GM04504 (cell line): ENCODE results near the gene PPFIBP2.

Source experiments
- DNase-seq: peaks from one replicate; pipeline ENCODE4 v3.0.0-alpha.2; 2012; ENCODE audit warnings: low read depth

Gene PPFIBP2

GRCh38 chr11:7527029-7527428 is 13.2 kb downstream of the PPFIBP2 start:
- DNase-seq: no peak

GRCh38 chr11:7528514-7529049 is 14.8 kb downstream of the PPFIBP2 start:
- DNase-seq: no peak

- DNase-seq: no peak
Observed at GRCh38 chr11:7530013-7530640, 16.3 kb downstream of the PPFIBP2 start.

GRCh38 chr11:7531011-7531410 is 17.2 kb downstream of the PPFIBP2 start:
- no peak for DNase-seq

GRCh38 chr11:7532405-7533145 is 18.8 kb downstream of the PPFIBP2 start:
- no peak for DNase-seq

- DNase-seq: no peak
Observed at GRCh38 chr11:7533199-7534041, 19.6 kb downstream of the PPFIBP2 start.

- no peak for DNase-seq
Observed at GRCh38 chr11:7534042-7534378, 20.2 kb downstream of the PPFIBP2 start.

- DNase-seq: no peak
Observed at GRCh38 chr11:7536100-7536499, 22.3 kb downstream of the PPFIBP2 start.

- DNase-seq: no peak
Observed at GRCh38 chr11:7537265-7537664, 23.5 kb downstream of the PPFIBP2 start.

DNA sequence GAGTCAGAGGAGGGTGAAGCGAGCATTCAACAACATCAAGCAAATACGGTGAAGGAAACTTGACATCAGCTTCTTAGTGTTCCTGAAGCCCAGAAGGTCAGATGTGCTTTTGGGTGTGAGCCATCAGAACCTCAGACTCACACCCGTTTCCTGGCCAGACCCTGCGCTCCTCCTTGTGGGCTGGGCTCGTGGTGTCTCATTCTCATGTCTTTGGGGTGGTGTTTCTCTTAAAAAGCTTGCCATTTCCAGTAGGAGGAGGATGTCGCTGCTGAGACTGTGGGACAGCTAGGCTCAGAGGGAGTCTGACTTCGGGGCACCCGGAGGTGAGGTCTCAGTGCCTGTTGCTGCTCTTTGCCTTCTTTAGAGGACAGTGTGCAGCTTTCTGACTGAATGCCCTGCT is 24.2 kb downstream of the PPFIBP2 start:
- no peak for DNase-seq

- no peak for DNase-seq
Observed at GRCh38 chr11:7538466-7539454, 25.0 kb downstream of the PPFIBP2 start.

DNA sequence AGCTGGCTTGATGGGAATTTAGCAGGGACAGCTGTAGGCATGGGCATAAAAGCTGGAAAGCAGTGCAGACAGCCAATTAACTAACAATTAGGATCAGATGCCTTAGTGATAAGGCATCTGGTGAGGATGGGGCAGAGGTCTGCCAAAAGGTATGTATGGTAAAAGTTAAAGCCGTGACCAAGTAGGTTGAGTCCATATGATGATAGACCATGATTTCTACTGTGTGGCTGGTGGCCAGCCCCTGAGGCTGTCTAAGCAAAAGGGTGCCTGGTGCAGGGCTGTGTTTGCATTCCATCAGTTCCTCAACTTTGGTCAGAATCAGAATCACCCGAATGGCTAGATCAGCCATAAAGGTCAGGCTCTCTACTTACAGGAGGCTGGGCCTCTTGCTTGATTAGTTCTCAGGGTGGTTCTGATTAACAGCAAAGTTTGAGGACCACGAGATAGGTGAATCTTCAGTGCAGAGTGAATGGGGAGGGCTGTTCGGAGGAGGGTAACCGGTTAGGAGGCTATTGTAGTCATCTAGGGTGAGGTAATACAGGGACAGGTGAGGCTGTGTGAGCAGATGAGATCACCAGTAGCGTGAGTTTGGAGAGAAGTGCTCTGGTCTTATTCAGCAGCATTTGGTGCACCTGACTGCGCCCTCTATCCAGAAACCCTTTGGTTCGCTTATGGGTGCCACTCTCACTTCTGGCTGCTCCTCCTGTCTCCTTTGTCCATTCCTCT is 27.2 kb downstream of the PPFIBP2 start:
- no peak for DNase-seq

DNA sequence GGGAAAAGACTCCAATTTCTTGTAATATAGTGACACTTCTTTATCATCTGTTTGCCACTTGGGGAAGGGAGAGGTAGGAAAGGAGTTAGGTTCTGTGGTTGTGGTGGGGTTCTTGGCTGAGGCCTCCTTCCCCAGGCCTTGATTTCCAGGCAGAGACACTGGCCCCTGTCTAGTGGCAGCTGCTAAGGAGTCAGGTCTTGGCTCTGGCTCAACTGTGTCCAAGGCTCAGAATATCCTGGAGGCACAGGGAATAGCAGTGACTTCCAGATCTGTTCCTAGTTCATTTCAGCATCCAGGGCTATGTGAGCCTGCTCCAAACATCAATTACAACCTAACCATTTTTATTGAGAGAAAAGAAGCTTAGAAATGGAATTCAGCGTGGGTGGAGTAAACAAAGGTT is 29.5 kb downstream of the PPFIBP2 start:
- no peak for DNase-seq

GRCh38 chr11:7544021-7544420 is 30.2 kb downstream of the PPFIBP2 start:
- DNase-seq: no peak

DNA sequence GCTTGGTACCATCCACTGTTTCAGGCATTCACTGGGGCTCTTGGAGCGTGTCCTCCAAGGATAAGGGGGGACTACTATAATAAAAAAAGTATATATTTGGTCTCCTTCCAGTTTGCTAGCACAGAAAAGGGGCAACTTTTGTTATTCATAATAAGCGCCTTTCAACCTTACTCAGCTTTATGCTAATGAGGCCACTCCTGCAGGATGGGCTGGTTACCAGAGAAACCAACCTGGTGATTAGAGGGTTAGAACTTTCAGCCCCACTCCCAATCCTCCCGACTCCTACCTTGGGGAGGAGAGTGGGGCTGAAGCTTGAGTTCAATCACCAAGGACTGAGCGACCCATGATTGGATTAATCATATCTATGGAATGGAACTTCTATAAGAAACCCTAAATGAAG is 31.8 kb downstream of the PPFIBP2 start:
- DNase-seq: no peak

DNA sequence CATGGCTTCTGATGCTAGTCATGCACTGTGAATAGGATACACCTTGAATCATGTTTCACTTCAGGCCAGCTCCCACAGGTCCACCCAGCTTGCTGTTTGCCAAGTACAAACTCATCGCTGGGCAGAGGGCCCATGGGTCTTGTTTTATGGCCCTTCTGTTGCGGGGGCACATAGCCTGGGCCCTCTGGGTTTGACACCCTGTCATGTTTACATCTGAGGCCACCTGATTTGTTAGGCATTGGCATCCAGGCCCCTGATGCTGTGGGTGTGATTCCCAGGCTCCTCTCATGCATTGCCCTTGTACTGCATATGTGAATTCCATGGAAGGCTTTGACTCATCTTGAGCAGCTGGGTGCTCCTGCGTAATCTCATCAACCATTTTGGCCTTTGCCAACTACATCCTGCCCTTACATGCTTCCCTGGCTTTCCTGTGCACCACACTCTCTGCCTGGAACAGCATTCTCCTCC is 32.6 kb downstream of the PPFIBP2 start:
- DNase-seq: no peak

- DNase-seq: no peak
Observed at GRCh38 chr11:7547687-7548086, 33.9 kb downstream of the PPFIBP2 start.

GRCh38 chr11:7548659-7549274 is 35.0 kb downstream of the PPFIBP2 start:
- no peak for DNase-seq

DNA sequence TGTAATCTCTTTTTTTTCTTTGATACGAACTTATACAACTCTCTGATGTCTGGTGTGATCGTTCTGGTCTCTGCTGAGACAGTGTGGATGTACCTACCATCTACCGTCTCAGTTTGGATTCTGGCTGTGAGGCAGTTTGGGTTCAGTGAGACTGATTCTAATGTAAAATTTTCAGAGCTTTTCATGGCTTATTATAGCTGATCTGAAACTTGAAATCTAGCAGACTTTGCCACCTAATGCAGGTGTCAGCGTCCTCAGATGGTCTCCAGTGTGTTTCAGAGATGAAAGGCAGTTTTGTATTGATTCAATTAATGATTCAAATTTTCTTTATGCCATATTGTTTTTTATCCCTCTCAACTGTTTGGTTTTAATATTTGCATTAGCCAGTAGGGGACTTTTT is 35.9 kb downstream of the PPFIBP2 start:
- DNase-seq: no peak

DNA sequence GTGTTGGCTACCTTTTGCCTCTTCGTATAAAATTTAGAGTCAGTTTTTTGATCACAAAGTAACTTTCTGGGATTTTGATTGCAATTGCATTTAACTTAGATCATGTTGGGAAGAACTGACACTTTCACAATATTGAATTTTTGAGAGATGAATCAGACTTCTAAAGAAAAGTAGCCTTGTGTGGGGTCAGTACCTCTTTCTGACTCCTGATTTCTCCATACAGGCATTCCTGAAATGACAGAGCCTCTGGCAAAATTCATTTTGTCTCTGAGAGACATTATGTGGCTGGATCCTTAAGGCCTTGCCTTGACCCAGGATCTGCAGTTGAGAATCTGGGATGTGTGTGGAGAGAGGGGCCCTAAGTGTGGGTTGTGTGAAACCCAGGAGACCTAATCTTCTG is 37.8 kb downstream of the PPFIBP2 start:
- no peak for DNase-seq
